Mesothelial cell of epicardium (in vitro differentiated cells): ENCODE data around the gene LRRFIP1. TPM values are rescaled to one million over a fixed set of nuclear protein-coding genes. Genes with fewer than 3 reads are reported as not detected.

Source experiments
- DNase-seq, 2 experiments: peaks; one replicate each; pipeline ENCODE4 v3.0.0; 2021; ENCODE audit warnings: low spot score in 2 of 2; ENCODE audit not compliant: unreplicated experiment in 2 of 2
- H3K27ac Mint-ChIP-seq: 2 replicates; pipeline ENCODE4 v1.8.0; 2021; ENCODE audit warnings: mixed read lengths
- H3K27me3 Mint-ChIP-seq: 2 replicates; pipeline ENCODE4 v1.8.0; 2021; ENCODE audit warnings: low read depth, mixed read lengths
- H3K36me3 Mint-ChIP-seq: 2 replicates; pipeline ENCODE4 v1.8.0; 2021; ENCODE audit warnings: mixed read lengths
- H3K4me1 Mint-ChIP-seq: 2 replicates; pipeline ENCODE4 v1.8.0; 2021; ENCODE audit warnings: mixed read lengths
- H3K4me3 Mint-ChIP-seq: 2 replicates; pipeline ENCODE4 v1.8.0; 2021; ENCODE audit warnings: mild to moderate bottlenecking, moderate library complexity, mixed read lengths
- H3K9me3 Mint-ChIP-seq: 2 replicates; pipeline ENCODE4 v1.8.0; 2021; ENCODE audit warnings: mixed read lengths
- total RNA-seq: library from RNA; stranded (reverse); gene quantifications from 3 replicates; pipeline ENCODE4 v1.2.1, GENCODE V29; 2021
- TF ChIP-seq, protein P1 (sequence below): fragments of 200-600 bp; sonication (generic); IDR thresholded peaks from one replicate; pipeline ENCODE4 v1.5.0; 2021; ENCODE audit warnings: antibody characterized with exemption; ENCODE audit not compliant: unreplicated experiment

LRRFIP1 gene
- total RNA-seq, 1 donor from 2014 or later, result 47.5 TPM

DNA sequence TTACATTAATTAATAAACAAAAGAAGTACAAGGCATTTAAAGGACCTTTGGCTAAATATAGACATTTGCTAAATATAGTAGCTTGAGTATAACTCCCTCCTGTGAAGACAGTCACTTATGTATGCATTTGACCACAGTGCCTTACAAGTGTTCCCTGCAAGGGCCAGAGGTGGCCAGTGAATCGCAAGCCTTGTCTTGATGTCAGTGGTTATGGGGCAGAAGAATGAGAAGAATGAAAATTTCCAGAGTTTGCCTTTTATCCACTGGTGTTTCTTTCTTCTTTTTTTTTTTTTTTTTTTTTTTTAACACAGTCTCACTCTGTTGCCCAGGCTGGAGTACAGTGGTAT lies 1.8 kb downstream of the LRRFIP1 start:
- TF ChIP-seq, protein P1, sequence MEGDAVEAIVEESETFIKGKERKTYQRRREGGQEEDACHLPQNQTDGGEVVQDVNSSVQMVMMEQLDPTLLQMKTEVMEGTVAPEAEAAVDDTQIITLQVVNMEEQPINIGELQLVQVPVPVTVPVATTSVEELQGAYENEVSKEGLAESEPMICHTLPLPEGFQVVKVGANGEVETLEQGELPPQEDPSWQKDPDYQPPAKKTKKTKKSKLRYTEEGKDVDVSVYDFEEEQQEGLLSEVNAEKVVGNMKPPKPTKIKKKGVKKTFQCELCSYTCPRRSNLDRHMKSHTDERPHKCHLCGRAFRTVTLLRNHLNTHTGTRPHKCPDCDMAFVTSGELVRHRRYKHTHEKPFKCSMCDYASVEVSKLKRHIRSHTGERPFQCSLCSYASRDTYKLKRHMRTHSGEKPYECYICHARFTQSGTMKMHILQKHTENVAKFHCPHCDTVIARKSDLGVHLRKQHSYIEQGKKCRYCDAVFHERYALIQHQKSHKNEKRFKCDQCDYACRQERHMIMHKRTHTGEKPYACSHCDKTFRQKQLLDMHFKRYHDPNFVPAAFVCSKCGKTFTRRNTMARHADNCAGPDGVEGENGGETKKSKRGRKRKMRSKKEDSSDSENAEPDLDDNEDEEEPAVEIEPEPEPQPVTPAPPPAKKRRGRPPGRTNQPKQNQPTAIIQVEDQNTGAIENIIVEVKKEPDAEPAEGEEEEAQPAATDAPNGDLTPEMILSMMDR, result no peak
- H3K4me3 Mint-ChIP-seq, result peak overlapping the region; percentile 27
- peaks cover 3% of the 10 kb centered on the region for H3K9me3 Mint-ChIP-seq
- H3K27me3 Mint-ChIP-seq, result peaks cover 5% of the 10 kb centered on the region
- peaks cover 10% of the 10 kb centered on the region for H3K4me1 Mint-ChIP-seq
- H3K27ac Mint-ChIP-seq, result no peak overlapping the region
- DNase-seq, result no peak
- peaks cover 17% of the 10 kb centered on the region for H3K36me3 Mint-ChIP-seq

GRCh38 chr2:237629739-237630138 lies 2.4 kb downstream of the LRRFIP1 start:
- no peak overlapping the region for H3K4me3 Mint-ChIP-seq

DNA sequence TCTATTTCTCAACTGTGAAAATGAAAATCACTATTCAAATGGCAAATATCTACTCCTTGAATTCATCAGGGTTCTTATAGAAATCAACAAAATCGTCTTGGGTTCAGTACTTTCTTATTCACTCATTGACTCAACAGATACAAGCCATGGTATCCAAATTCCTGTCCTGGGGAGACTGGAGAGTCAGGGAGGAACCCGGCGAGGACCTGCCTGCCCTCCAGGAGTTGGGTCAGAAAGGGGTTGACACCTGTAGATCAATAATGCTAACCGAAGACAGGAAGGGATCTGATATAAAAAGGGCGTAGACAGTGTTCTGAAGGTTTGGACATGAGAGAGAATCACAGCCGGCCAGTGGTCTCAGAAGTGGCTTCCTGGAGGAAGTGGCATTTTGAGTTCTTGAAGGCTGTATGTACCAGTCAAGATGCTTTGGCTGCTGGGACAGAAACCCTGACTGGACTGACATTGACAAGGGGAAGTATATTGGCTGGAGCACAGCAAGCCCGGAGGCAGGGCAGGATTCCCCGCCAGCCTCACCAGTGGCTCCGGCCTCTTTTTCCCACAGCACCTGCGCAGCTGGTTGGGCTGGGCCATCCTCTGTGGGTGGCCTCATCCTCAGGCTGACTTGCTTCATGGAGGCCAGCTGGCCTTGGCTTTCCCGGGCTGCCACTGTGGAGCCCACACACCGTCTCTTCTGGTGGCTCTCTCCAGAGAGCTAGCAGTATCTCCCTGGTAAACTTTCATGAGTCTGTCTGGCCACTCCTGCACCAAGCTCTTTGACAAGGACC lies 3.0 kb downstream of the LRRFIP1 start:
- TF ChIP-seq, protein P1, result no peak
- Mint-ChIP-seq H3K9me3 (peaks cover 14% of the 10 kb centered on the region), H3K27me3 (peaks cover 5% of the 10 kb centered on the region), H3K27ac (no peak overlapping the region), H3K36me3 (peaks cover 27% of the 10 kb centered on the region), H3K4me1 (peaks cover 10% of the 10 kb centered on the region), H3K4me3 (no peak overlapping the region)
- DNase-seq, result no peak

More at GRCh38 chr2:237629739-237630138, 2.4 kb downstream of the LRRFIP1 start:
- DNase-seq, result no peak
- H3K4me1 Mint-ChIP-seq, result peaks cover 10% of the 10 kb centered on the region
- H3K27ac Mint-ChIP-seq, result no peak overlapping the region
- TF ChIP-seq, protein P1, result no peak
- peaks cover 9% of the 10 kb centered on the region for H3K9me3 Mint-ChIP-seq
- H3K27me3 Mint-ChIP-seq, result peaks cover 5% of the 10 kb centered on the region
- peaks cover 22% of the 10 kb centered on the region for H3K36me3 Mint-ChIP-seq

DNA sequence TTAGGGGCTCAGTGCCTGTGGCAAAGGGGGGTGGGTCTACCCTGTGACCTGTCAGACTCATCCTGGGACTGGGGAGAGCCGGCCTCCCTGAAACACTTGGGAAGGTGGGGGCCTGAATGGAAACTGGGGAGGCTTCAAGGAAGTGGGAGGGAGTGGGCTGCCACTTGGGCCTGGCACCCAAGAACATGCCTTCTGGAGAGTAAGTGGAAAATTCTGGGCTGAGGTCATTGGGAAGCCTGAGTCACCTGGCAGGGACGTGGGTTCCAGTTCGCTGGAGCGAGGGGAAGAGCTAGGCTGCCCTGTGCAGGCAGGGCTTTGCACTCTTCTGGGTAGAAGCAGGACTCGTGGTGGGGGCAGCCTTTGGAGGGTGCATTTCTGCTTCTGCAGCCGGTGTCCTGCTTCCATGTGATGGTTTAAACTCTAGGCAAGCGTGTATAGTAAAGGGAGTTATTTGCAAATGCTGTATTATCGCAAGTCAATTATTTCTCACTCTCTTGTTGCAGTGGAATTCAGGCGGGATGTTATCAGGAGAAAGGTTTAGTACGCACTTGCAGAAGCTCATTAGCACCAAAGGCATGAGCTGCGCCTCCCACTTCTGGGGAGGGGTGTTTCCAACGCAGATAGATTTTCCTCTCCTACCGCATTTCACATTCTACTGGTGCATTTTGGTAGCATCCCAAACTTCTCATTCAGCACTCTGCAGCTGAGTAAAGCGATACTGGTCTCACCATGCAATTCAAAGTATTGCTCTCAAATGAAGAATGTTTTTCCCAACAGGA lies 3.8 kb downstream of the LRRFIP1 start:
- peaks cover 5% of the 10 kb centered on the region for H3K27me3 Mint-ChIP-seq
- peaks cover 10% of the 10 kb centered on the region for H3K4me1 Mint-ChIP-seq
- H3K36me3 Mint-ChIP-seq, result peaks cover 29% of the 10 kb centered on the region
- no peak for DNase-seq
- peaks cover 16% of the 10 kb centered on the region for H3K9me3 Mint-ChIP-seq
- no peak overlapping the region for H3K4me3 Mint-ChIP-seq
- no peak overlapping the region for H3K27ac Mint-ChIP-seq
- TF ChIP-seq, protein P1, result no peak

DNA sequence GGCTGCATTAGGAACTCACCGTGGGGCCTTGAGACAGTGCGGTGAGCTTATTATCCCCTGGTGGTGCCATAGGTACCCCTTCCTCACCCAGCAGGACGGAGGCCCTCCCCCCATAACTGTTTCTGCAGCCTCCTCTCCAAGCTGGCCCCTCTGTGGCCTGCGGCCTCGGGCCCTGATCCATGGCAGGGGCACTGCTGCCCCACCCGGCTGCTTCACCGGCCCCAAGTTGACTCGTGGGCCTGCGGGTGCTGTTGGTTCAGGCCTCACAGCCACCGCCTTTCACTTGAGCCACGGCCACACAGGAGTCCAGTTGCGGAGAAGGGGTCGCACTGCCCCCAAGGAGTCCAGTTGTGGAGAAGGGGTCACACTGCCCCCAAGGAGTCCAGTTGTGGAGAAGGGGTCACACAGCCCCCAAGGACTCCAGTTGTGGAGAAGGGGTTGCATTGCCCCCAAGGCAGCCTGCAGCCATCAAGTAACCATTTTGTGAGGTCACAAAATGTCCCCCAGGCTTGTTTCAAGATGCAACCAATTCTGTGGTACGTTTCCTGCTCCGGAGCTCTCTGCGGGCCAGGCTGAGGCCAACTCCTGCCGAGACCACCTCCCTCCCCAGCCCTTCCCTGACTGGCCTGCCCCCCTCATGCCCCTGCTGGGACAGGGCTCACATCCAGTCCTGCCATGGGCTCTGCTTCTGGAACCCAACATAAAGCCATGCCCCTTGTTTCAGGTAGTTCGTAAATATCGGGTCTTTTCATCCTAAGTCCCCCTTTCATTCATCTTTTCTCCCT lies 4.6 kb downstream of the LRRFIP1 start:
- peaks cover 37% of the 10 kb centered on the region for H3K36me3 Mint-ChIP-seq
- H3K4me3 Mint-ChIP-seq, result no peak overlapping the region
- DNase-seq, result no peak
- H3K27me3 Mint-ChIP-seq, result no peaks in the 10 kb centered on the region
- H3K9me3 Mint-ChIP-seq, result peaks cover 23% of the 10 kb centered on the region
- TF ChIP-seq, protein P1, result no peak
- H3K27ac Mint-ChIP-seq, result no peak overlapping the region
- H3K4me1 Mint-ChIP-seq, result peaks cover 10% of the 10 kb centered on the region
